IMR-90 (cell line): ENCODE results near the gene PTCD2. TPM values are rescaled to one million over a fixed set of nuclear protein-coding genes. Genes with fewer than 3 reads are reported as not detected.

Experiments
- ATAC-seq: fragments of 200-7000 bp; cut with Tn5 transposase; 2 replicates; pipeline ENCODE4 v1.9.1; 2020; ENCODE audit warnings: low read depth, mild to moderate bottlenecking, moderate library complexity
- BruUV-seq: library from RNA; stranded (reverse); fragments of 400-500 nt; replicated peaks from 2 replicates; lab custom pipeline; 2021; lab: Mats Ljungman, UMichigan
- CTCF ChIA-PET: fragments of 300-600 bp; formaldehyde crosslinking; extraction: SDS; loops from one replicate; lab custom pipeline; 2021; ENCODE audit warnings: antibody characterized with exemption; lab: Yijun Ruan, JAX
- POLR2A ChIA-PET: fragments of 300-600 bp; sonication (Branson Sonifier 250); formaldehyde crosslinking; loops from one replicate; lab custom pipeline; 2022; ENCODE audit warnings: antibody characterized with exemption; ENCODE audit not compliant: unreplicated experiment; lab: Charles Lee
- DNase-seq: peaks from one replicate; pipeline ENCODE4 v3.0.0; 2013
- H2AFZ ChIP-seq: replicated peaks from 2 replicates; pipeline ENCODE3; 2013; ENCODE audit warnings: low read length, mild to moderate bottlenecking; ENCODE audit not compliant: poor library complexity
- H2AK5ac ChIP-seq: 2 replicates; pipeline ENCODE4 v1.6.1; 2013; ENCODE audit warnings: low read depth, low read length, inconsistent platforms
- H2AK9ac ChIP-seq: replicated peaks from 2 replicates; pipeline ENCODE3; 2013; ENCODE audit warnings: mild to moderate bottlenecking, low read depth, low read length, moderate library complexity; ENCODE audit not compliant: poor library complexity
- H2BK120ac ChIP-seq: 2 replicates; pipeline ENCODE4 v1.6.1; 2013; ENCODE audit warnings: low read depth, low read length, inconsistent platforms
- H2BK15ac ChIP-seq: 3 replicates; pipeline ENCODE4 v1.6.1; 2013; ENCODE audit warnings: low read depth, low read length, inconsistent platforms
- H2BK20ac ChIP-seq: 2 replicates; pipeline ENCODE4 v1.6.1; 2013; ENCODE audit warnings: low read depth, mild to moderate bottlenecking, inconsistent platforms, low read length, moderate library complexity
- H2BK5ac ChIP-seq: 2 replicates; pipeline ENCODE4 v1.6.1; 2013; ENCODE audit warnings: mild to moderate bottlenecking, low read depth, low read length, inconsistent platforms; ENCODE audit not compliant: poor library complexity, severe bottlenecking
- H3K14ac ChIP-seq: replicated peaks from 2 replicates; pipeline ENCODE4 v1.6.1; 2013; ENCODE audit warnings: low read depth, low read length, inconsistent platforms
- H3K18ac ChIP-seq: 2 replicates; pipeline ENCODE4 v1.6.1; 2013; ENCODE audit warnings: low read depth, low read length, control low read depth
- H3K23ac ChIP-seq: 2 replicates; pipeline ENCODE4 v1.6.1; 2013; ENCODE audit warnings: low read depth, low read length, inconsistent platforms
- H3K27ac ChIP-seq: 2 replicates; pipeline ENCODE4 v1.5.1; 2013; ENCODE audit warnings: mild to moderate bottlenecking, control low read depth, low read length; ENCODE audit not compliant: insufficient read depth
- H3K27me3 ChIP-seq: 2 replicates; pipeline ENCODE4 v1.6.1; 2013; ENCODE audit warnings: low read length; ENCODE audit not compliant: control insufficient read depth, insufficient read depth
- H3K36me3 ChIP-seq: 2 replicates; pipeline ENCODE4 v1.6.1; 2013; ENCODE audit warnings: low read length, mixed read lengths; ENCODE audit not compliant: control insufficient read depth, insufficient read depth
- H3K4ac ChIP-seq: 2 replicates; pipeline ENCODE4 v1.6.1; 2013; ENCODE audit warnings: low read depth, low read length, inconsistent platforms
- H3K4me1 ChIP-seq: 2 replicates; pipeline ENCODE4 v1.6.1; 2013; ENCODE audit warnings: low read length, mixed read lengths; ENCODE audit not compliant: control insufficient read depth, insufficient read depth
- H3K4me2 ChIP-seq: 2 replicates; pipeline ENCODE4 v1.6.1; 2013; ENCODE audit warnings: low read depth, mild to moderate bottlenecking, control low read depth, low read length, moderate library complexity
- H3K4me3 ChIP-seq: 2 replicates; pipeline ENCODE4 v1.5.1; 2013; ENCODE audit warnings: low read depth, mild to moderate bottlenecking, control low read depth, low read length, moderate library complexity; ENCODE audit not compliant: insufficient read depth
- H3K56ac ChIP-seq: 2 replicates; pipeline ENCODE4 v1.6.1; 2013; ENCODE audit warnings: low read length, inconsistent platforms; ENCODE audit not compliant: insufficient read depth; ENCODE audit errors: extremely low read depth
- H3K79me1 ChIP-seq, 2 experiments: 2 replicates each; pipeline ENCODE4 v1.6.1; 2013; ENCODE audit warnings: low read length in 2 of 2, inconsistent platforms in 1 of 2, low read depth in 1 of 2
- H3K9ac ChIP-seq: 2 replicates; pipeline ENCODE4 v1.6.1; 2013; ENCODE audit warnings: low read depth, low read length, control low read depth
- H3K9me1 ChIP-seq: 2 replicates; pipeline ENCODE4 v1.6.1; 2013; ENCODE audit warnings: low read length, inconsistent platforms; ENCODE audit not compliant: insufficient read depth
- H3K9me3 ChIP-seq: 2 replicates; pipeline ENCODE4 v1.6.1; 2013; ENCODE audit warnings: low read length; ENCODE audit not compliant: control insufficient read depth, insufficient read depth
- H4K20me1 ChIP-seq: 2 replicates; pipeline ENCODE4 v1.6.1; 2013; ENCODE audit warnings: low read length, inconsistent platforms; ENCODE audit not compliant: insufficient read depth
- H4K5ac ChIP-seq: 2 replicates; pipeline ENCODE4 v1.6.1; 2013; ENCODE audit warnings: mild to moderate bottlenecking, low read depth, low read length, control low read depth
- H4K8ac ChIP-seq, 2 experiments: 2 replicates each; pipeline ENCODE4 v1.6.1; 2013; ENCODE audit warnings: low read depth in 2 of 2, low read length in 2 of 2, control low read depth in 1 of 2, inconsistent platforms in 1 of 2
- H4K91ac ChIP-seq: 2 replicates; pipeline ENCODE4 v1.6.1; 2013; ENCODE audit warnings: low read depth, low read length, inconsistent platforms; ENCODE audit not compliant: insufficient read depth
- BHLHE40 ChIP-seq: fragments of 150-350 bp; IDR thresholded peaks from 2 replicates; pipeline ENCODE4 v1.6.1; 2016; ENCODE audit warnings: mild to moderate bottlenecking, low read depth, low read length
- CEBPB ChIP-seq: IDR thresholded peaks from 2 replicates; pipeline ENCODE4 v1.6.1; 2012; ENCODE audit warnings: low read depth, low read length, improper control_type of control experiment
- FOS ChIP-seq: fragments of 150-350 bp; IDR thresholded peaks from 2 replicates; pipeline ENCODE4 v1.6.1; 2016; ENCODE audit warnings: low read depth, low read length
- MAFK ChIP-seq: IDR thresholded peaks from 2 replicates; pipeline ENCODE4 v1.6.1; 2012; ENCODE audit warnings: low read depth, low read length, improper control_type of control experiment
- MAZ ChIP-seq: IDR thresholded peaks from 2 replicates; pipeline ENCODE4 v1.6.1; 2012; ENCODE audit warnings: low read depth, mild to moderate bottlenecking, low read length, improper control_type of control experiment, moderate library complexity, borderline replicate concordance
- MXI1 ChIP-seq: IDR thresholded peaks from 2 replicates; pipeline ENCODE4 v1.6.1; 2012; ENCODE audit warnings: low read depth, mild to moderate bottlenecking, low read length, moderate library complexity, borderline replicate concordance
- NFE2L2 ChIP-seq: fragments of 150-350 bp; IDR thresholded peaks from 2 replicates; pipeline ENCODE4 v1.6.1; 2016; ENCODE audit warnings: low read depth, mild to moderate bottlenecking, low read length
- POLR2A ChIP-seq: IDR thresholded peaks from 2 replicates; pipeline ENCODE4 v1.6.1; 2012; ENCODE audit warnings: mild to moderate bottlenecking, low read depth, low read length
- RCOR1 ChIP-seq: IDR thresholded peaks from 2 replicates; pipeline ENCODE4 v1.6.1; 2012; ENCODE audit warnings: mild to moderate bottlenecking, low read length, improper control_type of control experiment; ENCODE audit not compliant: insufficient replicate concordance
- RFX5 ChIP-seq: IDR thresholded peaks from 2 replicates; pipeline ENCODE4 v1.8.0; 2012; ENCODE audit warnings: low read depth, mild to moderate bottlenecking, low read length, moderate library complexity
- SMC3 ChIP-seq: fragments of 150-350 bp; IDR thresholded peaks from 2 replicates; pipeline ENCODE4 v1.6.1; 2016; ENCODE audit warnings: low read depth, mild to moderate bottlenecking, antibody characterized with exemption, low read length, moderate library complexity
- USF2 ChIP-seq: fragments of 150-350 bp; IDR thresholded peaks from 2 replicates; pipeline ENCODE4 v1.6.1; 2017; ENCODE audit warnings: mild to moderate bottlenecking, antibody characterized with exemption, low read length, low read depth
- WGBS, 2 experiments: methylation state at CpG; one replicate each; pipeline versions ENCODE4 v1.1.5 to v1.1.7; 2013; ENCODE audit warnings: missing lambda C conversion rate in 2 of 2; ENCODE audit not compliant: insufficient read length in 1 of 2; ENCODE audit errors: extremely low coverage in 2 of 2; 5-methylcytosine and 5-hydroxymethylcytosine counted together
- dilution Hi-C: fragments of 300-500 bp; cut with HindIII; formaldehyde crosslinking; loops from one replicate; pipeline ENCODE4 v1.14.3; 2018; ENCODE audit warnings: low sequenced_read_pairs; ENCODE audit not compliant: unreplicated experiment
- in situ Hi-C: fragments of 300-500 bp; cut with MboI; formaldehyde crosslinking; loops from 3 replicates; pipeline ENCODE4 v1.14.3; 2019; ENCODE audit warnings: low sequenced_read_pairs, inconsistent platforms, mixed read lengths
- intact Hi-C: fragments of 100-400 bp; cut with micrococcal nuclease; formaldehyde crosslinking; loops from 2 replicates; pipeline ENCODE4 v1.10.0; 2022
- polyA plus RNA-seq, 3 experiments: library from polyadenylated mRNA; depleted of rRNA; stranded (reverse); fragments of >200 nt; gene quantifications; 2 replicates each; pipeline ENCODE4 v1.2.3, GENCODE V29; 2012; ENCODE audit warnings: low replicate concordance in 1 of 3
- total RNA-seq: library from RNA; depleted of rRNA; stranded (reverse); fragments of >200 nt; gene quantifications from 2 replicates; pipeline ENCODE4 v1.2.3, GENCODE V29; 2012
- TF ChIP-seq, protein P1 (sequence below): conservative IDR thresholded peaks from 2 replicates; pipeline ENCODE4 v1.5.1; 2012; ENCODE audit warnings: mild to moderate bottlenecking, low read depth, low read length, improper control_type of control experiment

The PTCD2 gene
- total and polyA plus RNA-seq, 2 of the 4 experiments (the other 2 are of a cell fraction) = 6.5 to 9.9 TPM

DNA sequence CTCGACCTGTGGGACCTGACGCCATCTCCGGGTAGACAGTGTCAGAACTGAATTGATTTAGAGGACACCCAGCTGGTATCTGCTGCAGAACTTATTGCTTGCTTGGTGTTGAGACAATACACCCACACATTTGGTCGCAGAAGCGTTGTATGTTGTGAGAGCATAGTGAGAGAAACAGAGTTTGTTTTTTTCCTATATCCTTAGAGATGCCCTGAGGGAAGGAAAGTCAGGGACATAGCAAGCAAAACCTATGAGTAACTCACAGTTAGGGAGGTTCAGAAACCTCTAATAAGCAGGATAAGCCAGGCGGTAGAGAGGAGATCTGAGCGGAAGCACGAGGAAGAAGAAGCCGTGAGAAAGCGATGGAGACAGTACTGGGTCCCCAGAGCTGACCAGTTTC, 59.8 kb downstream of the PTCD2 start:
- Histone ChIP-seq H3K79me1 (no peaks in the 10 kb centered on the region), H3K56ac (no peak overlapping the region), H2BK15ac (peak overlapping the region; percentile 53), H3K4me3 (no peak overlapping the region), H4K8ac (0 out of 4 replicates have a peak overlapping the region, but pooled peaks of 1 of the 2 experiments have one; percentile 32), H3K4me1 (peaks cover 13% of the 10 kb centered on the region), H3K9me3 (no peaks in the 10 kb centered on the region), H3K27me3 (no peaks in the 10 kb centered on the region), H3K4ac (peak overlapping the region; percentile 65), H3K9ac (no peak overlapping the region), H2AK9ac (no peak overlapping the region), H3K9me1 (peaks cover 13% of the 10 kb centered on the region), H2BK20ac (peak overlapping the region; percentile 86), H2AK5ac (peak overlapping the region; percentile 91), H3K27ac (no peak overlapping the region), H3K23ac (peak overlapping the region; percentile 51; the same call in 1 of the 2 replicates), H4K91ac (peak overlapping the region; percentile 78), H2BK120ac (peak overlapping the region; percentile 81), H3K18ac (peak overlapping the region; percentile 7; the same call in 1 of the 2 replicates), H4K5ac (peak overlapping the region; percentile 18; the same call in 1 of the 2 replicates), H4K20me1 (no peaks in the 10 kb centered on the region), H3K14ac (peak overlapping the region; percentile 72), H3K4me2 (no peak overlapping the region), H2BK5ac (peak overlapping the region; percentile 64), H3K36me3 (no peaks in the 10 kb centered on the region), H2AFZ (no peak overlapping the region)
- ATAC-seq (no peak), DNase-seq (peak; percentile 52)
- in situ Hi-C loops (no loop called here), dilution Hi-C loops (no loop called here), intact Hi-C loops (no loop called here)
- no peak for TF ChIP-seq NFE2L2
- no peak for TF ChIP-seq POLR2A
- TF ChIP-seq RFX5 = no peak
- no peak for TF ChIP-seq MXI1
- no peak for TF ChIP-seq FOS
- TF ChIP-seq, protein P1, sequence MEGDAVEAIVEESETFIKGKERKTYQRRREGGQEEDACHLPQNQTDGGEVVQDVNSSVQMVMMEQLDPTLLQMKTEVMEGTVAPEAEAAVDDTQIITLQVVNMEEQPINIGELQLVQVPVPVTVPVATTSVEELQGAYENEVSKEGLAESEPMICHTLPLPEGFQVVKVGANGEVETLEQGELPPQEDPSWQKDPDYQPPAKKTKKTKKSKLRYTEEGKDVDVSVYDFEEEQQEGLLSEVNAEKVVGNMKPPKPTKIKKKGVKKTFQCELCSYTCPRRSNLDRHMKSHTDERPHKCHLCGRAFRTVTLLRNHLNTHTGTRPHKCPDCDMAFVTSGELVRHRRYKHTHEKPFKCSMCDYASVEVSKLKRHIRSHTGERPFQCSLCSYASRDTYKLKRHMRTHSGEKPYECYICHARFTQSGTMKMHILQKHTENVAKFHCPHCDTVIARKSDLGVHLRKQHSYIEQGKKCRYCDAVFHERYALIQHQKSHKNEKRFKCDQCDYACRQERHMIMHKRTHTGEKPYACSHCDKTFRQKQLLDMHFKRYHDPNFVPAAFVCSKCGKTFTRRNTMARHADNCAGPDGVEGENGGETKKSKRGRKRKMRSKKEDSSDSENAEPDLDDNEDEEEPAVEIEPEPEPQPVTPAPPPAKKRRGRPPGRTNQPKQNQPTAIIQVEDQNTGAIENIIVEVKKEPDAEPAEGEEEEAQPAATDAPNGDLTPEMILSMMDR = no peak
- no peak for TF ChIP-seq BHLHE40
- TF ChIP-seq MAFK = no peak
- TF ChIP-seq RCOR1 = no peak
- no peak for TF ChIP-seq CEBPB
- no peak for TF ChIP-seq SMC3
- no peak for TF ChIP-seq MAZ
- no peak for TF ChIP-seq USF2
- ChIA-PET CTCF (interaction anchor here (1.1 to 1.2 kb wide), 2 partner anchors 24 to 144 kb away, joined by 3 read pairs; no protein-coding TSS in a partner anchor), POLR2A (interaction anchor here (1.5 kb wide), 1 partner anchor 17 kb away, joined by 3 read pairs; no protein-coding TSS in a partner anchor)
- WGBS, 2 experiments = 87% methylated on average over 3 of the region's 10 CpGs; no CpG with 5 or more reads in 1 of the 2 experiments
- no TSS peak for BruUV-seq
